ENCODE measurements around the gene DNAH8.

Gene DNAH8

GRCh38 chr6:39075807-39076622, 360.9 kb downstream of the DNAH8 start:
- DNase-seq (ENCODE audit: low read depth) = no peak

DNA sequence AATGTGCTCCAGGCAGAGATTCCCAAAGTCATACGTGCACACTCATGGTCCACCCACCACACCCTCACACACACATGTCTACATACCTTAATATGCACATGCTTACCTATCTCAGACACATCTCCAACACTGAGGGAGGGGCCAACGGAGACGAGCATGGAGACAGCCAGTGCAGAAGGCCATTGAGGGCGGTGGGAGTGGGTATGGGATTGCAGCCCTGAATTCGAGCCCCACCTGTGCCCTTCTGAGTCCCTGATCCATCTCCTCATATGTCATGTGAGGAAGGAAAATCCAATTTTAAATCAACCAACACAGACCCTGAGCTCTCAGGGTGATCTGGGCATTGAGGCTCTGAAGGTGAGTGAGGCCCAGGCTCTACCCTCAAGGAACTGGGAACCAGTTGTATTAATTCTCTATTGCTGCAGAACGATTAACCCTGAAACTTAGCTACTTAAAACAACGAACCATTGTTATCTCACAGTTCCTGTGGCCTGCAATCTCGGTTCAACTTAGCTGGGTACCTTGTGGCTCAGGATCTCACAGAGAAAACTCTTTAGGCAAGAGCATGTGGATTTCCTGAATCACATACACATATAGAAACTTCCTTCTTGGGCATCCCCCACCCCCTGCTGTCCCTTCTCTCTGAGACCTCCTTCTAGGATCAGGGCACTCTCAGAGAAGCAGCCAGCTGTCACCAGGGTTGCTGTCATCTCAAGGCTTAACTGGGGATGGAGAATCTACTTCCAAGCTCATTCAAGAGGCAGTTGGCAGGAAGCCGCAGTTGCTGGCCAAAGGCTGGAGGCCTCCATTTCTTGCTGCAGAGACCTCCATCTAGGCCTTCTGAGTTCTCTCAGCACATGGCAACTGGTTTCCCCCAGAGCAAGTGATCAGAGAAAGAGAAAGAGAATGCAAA, 361.8 kb downstream of the DNAH8 start:
- no peak for DNase-seq (ENCODE audit: low read depth)

- no peak for DNase-seq (ENCODE audit: low read depth)
Measured at GRCh38 chr6:39077882-39078594, 362.9 kb downstream of the DNAH8 start.

GRCh38 chr6:39078695-39079094, 363.6 kb downstream of the DNAH8 start:
- no peak for DNase-seq (ENCODE audit: low read depth)

GRCh38 chr6:39079197-39080125, 364.4 kb downstream of the DNAH8 start:
- no peak for DNase-seq (ENCODE audit: low read depth)

Measured in activated gamma-delta T cell treated with anti-CD3 and anti-CD28 coated beads, Interleukin-2, amount 50 U/mL, for 16 hours (primary cell).